HEK293T (cell line): ENCODE data around the gene RANBP3.
"Not testable (repeated sequence)": the region's sequence is repeated elsewhere in the genome, so short reads cannot be mapped to it uniquely, and the experiment has no call there.

Experiments used
- CTCF ChIA-PET: fragments of 350-600 bp; formaldehyde crosslinking; extraction: SDS; loops from one replicate; lab custom pipeline; 2021; ENCODE audit warnings: antibody characterized with exemption, inconsistent platforms; lab: Yijun Ruan, JAX
- POLR2A ChIA-PET: fragments of 350-600 bp; formaldehyde crosslinking; extraction: SDS; loops from one replicate; lab custom pipeline; 2020; ENCODE audit warnings: antibody characterized with exemption, inconsistent platforms; lab: Yijun Ruan, JAX
- DNase-seq: peaks from one replicate; pipeline ENCODE4 v3.0.0; 2012; ENCODE audit warnings: mixed read lengths; ENCODE audit errors: extremely low spot score
- ARNT ChIP-seq: fragments of 450-650 bp; IDR thresholded peaks from 2 replicates; pipeline ENCODE4 v1.6.1; 2017; ENCODE audit warnings: mild to moderate bottlenecking
- BHLHE40 ChIP-seq: fragments of 450-650 bp; IDR thresholded peaks from 2 replicates; pipeline ENCODE4 v1.6.1; 2016; ENCODE audit warnings: mild to moderate bottlenecking, moderate library complexity, borderline replicate concordance
- CTBP1 ChIP-seq: fragments of 450-650 bp; IDR thresholded peaks from 2 replicates; pipeline ENCODE4 v1.6.1; 2016; ENCODE audit warnings: borderline replicate concordance
- ELF4 ChIP-seq: fragments of 450-650 bp; IDR thresholded peaks from 2 replicates; pipeline ENCODE4 v1.6.1; 2017; ENCODE audit warnings: antibody characterized with exemption
- FOXA1 ChIP-seq: fragments of 450-650 bp; IDR thresholded peaks from 2 replicates; pipeline ENCODE4 v1.6.1; 2016; ENCODE audit warnings: mild to moderate bottlenecking
- FOXK2 ChIP-seq: fragments of 450-650 bp; IDR thresholded peaks from 2 replicates; pipeline ENCODE4 v1.6.1; 2016; ENCODE audit warnings: mild to moderate bottlenecking
- FOXM1 ChIP-seq: fragments of 450-650 bp; IDR thresholded peaks from 2 replicates; pipeline ENCODE4 v1.6.1; 2017; ENCODE audit warnings: mild to moderate bottlenecking, borderline replicate concordance
- HDGF ChIP-seq: fragments of 450-650 bp; IDR thresholded peaks from 2 replicates; pipeline ENCODE4 v1.6.1; 2017; ENCODE audit warnings: antibody characterized with exemption, borderline replicate concordance
- L3MBTL2 ChIP-seq: fragments of 450-650 bp; conservative IDR thresholded peaks from 2 replicates; pipeline ENCODE4 v1.6.1; 2016; ENCODE audit warnings: mild to moderate bottlenecking
- LEF1 ChIP-seq: fragments of 450-650 bp; IDR thresholded peaks from 2 replicates; pipeline ENCODE4 v1.6.1; 2017; ENCODE audit warnings: mild to moderate bottlenecking, borderline replicate concordance
- NFRKB ChIP-seq: fragments of 450-650 bp; IDR thresholded peaks from 2 replicates; pipeline ENCODE4 v1.6.1; 2016; ENCODE audit warnings: mild to moderate bottlenecking, moderate library complexity
- SP1 ChIP-seq: fragments of 450-650 bp; IDR thresholded peaks from 2 replicates; pipeline ENCODE4 v1.6.1; 2017
- SUZ12 ChIP-seq: fragments of 450-650 bp; IDR thresholded peaks from 2 replicates; pipeline ENCODE4 v1.6.1; 2016; ENCODE audit warnings: mild to moderate bottlenecking
- TARDBP ChIP-seq: fragments of 450-650 bp; IDR thresholded peaks from 2 replicates; pipeline ENCODE4 v1.6.1; 2016
- ZNF384 ChIP-seq: fragments of 450-650 bp; IDR thresholded peaks from 2 replicates; pipeline ENCODE4 v1.6.1; 2016
- TF ChIP-seq, protein P1 (sequence below): fragments of 450-650 bp; IDR thresholded peaks from 2 replicates; pipeline ENCODE4 v1.6.1; 2016

RANBP3 gene

DNA sequence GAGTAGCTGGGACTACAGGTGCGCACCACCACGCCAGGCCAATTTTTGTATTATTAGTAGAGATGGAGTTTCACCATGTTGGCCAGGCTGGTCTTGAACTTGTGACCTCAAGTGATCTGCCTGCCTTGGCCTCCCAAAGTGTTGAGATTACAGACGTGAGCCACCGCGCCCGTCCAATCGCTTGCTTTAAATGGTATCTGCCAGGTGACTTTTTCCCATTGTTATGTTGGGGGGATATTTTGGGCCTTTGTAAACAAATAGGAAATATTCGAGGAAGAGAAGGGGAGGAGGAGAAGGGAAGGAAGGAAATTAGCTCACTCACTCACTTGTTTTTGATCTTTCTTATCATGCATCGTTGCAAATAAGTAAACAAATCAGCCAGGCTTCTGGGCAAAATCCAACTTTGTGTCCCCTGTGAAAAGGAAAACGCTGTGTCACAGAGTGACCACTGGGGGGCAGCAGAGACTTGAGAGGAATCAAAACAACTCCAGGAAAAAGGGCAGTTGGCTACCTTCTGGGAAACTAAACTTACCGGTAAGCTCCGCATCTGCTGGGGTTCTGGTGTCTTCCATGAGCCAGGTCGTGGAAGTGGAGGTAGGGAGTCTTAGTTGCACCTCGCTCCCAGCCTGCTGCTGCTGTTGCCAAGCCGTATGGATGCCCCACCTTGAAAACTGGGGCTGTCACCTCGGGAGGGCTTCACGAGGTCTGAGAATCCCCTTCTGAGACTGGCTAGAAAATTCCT lies 9.3 kb upstream of the RANBP3 start:
- CTCF ChIA-PET: interaction anchor here (0.8 to 4.6 kb wide), 8 partner anchors 8 to 183 kb away, joined by 3 to 30 read pairs (median 6); no protein-coding TSS in a partner anchor
- TF ChIP-seq TARDBP (no peak), ELF4 (no peak), CTBP1 (no peak), FOXA1 (no peak), NFRKB (no peak), FOXM1 (no peak), SP1 (no peak), FOXK2 (no peak), ARNT (no peak), SUZ12 (no peak)
- TF ChIP-seq, protein P1, sequence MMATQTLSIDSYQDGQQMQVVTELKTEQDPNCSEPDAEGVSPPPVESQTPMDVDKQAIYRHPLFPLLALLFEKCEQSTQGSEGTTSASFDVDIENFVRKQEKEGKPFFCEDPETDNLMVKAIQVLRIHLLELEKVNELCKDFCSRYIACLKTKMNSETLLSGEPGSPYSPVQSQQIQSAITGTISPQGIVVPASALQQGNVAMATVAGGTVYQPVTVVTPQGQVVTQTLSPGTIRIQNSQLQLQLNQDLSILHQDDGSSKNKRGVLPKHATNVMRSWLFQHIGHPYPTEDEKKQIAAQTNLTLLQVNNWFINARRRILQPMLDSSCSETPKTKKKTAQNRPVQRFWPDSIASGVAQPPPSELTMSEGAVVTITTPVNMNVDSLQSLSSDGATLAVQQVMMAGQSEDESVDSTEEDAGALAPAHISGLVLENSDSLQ: no peak
- POLR2A ChIA-PET: interaction anchor here (3.6 kb wide), 1 partner anchor 9 kb away, joined by 33 read pairs; the partner anchor contains the start of gene RANBP3
- DNase-seq: peak; percentile 75

DNA sequence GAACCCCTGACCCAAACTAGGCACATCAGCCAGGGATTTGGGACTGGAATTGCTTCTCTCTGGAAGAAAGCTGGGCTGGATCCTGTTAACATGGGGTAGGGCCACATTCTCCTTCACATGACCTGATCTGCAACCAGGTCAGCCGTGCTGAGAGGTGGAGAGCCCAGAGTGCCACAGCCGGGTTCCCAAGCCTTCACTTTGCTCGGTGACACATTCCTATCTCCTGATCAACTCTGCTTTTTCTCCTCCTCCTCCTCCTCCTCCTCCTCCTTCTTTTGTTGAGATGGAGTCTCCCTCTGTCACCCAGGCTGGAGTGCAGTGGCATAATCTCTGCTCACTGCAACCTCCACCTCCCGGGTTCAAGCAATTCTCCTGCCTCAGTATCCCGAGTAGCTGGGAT lies 7.9 kb upstream of the RANBP3 start:
- DNase-seq, POLR2A ChIA-PET: not testable (repeated sequence)
- CTCF ChIA-PET: interaction anchor here (0.9 to 3.6 kb wide), 2 partner anchors 37 to 62 kb away, joined by 4 to 30 read pairs; no protein-coding TSS in a partner anchor

DNA sequence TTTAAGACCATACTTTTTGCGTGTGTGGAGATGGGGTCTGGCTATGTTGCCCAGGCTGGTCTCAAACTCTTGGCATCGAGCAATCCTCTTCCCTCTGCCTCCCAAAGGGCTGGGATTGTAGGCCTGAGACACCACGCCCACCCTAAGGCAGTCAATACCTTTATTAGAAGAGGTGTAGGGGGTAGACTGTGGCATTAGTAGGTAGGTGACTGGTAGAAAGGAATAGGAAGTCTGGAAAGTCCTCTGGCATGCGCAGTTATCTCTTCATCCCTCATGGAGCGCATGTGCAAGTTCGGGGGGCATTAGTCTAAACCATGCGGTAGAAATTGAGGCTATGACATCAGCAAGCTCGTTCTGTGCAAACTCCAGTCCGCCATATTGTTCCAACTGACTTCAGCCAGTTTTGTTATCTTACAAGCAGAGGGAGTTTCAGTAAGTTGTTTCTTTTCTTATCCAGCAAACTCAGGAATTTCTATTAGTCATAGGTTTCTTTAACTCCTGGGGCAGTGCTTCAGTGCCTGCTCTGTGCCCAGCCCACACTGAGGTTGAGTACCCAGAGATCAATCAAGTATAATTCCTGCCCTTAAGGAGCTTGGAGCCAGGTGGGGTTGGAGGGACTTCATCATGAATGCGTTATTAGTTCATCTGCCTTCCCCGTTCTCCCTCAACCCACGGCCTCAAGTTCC lies 7.3 kb upstream of the RANBP3 start:
- ChIA-PET CTCF (interaction anchor here (0.7 to 3.6 kb wide), 3 partner anchors 17 to 37 kb away, joined by 3 to 30 read pairs (median 10); no protein-coding TSS in a partner anchor), POLR2A (no interaction called here)
- DNase-seq: no peak
- TF ChIP-seq HDGF (no peak), CTBP1 (no peak), SP1 (no peak), FOXK2 (no peak), ARNT (no peak), LEF1 (no peak), BHLHE40 (no peak), TARDBP (no peak), SUZ12 (no peak), ZNF384 (no peak), FOXM1 (no peak), ELF4 (no peak)
- TF ChIP-seq, protein P1: no peak

DNA sequence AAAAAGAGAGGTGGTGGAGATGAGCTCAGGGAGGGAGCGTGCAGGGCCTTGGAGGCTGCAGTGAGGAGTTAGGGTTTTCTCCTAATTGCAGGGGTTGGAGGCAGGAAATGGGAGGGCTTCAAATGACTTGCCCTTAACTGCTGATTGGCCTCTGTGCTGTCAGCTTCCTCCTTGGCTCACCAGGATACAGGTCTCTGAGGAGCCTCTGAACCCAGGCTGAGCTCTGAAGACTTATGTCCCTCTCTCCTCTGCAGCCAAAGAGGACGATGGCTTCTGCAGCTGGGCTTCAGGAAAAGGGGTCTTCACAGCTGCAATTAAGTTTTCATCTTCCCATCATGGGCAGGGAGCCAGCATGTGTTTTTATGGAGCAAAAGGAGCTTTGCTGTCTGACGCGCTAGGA lies 6.7 kb upstream of the RANBP3 start:
- no peak for DNase-seq
- no peak for TF ChIP-seq ARNT
- TF ChIP-seq, protein P1: no peak
- no peak for TF ChIP-seq NFRKB
- TF ChIP-seq ZNF384: no peak
- no peak for TF ChIP-seq ELF4
- TF ChIP-seq L3MBTL2: no peak
- TF ChIP-seq TARDBP: no peak
- no peak for TF ChIP-seq HDGF
- TF ChIP-seq LEF1: no peak
- no peak for TF ChIP-seq FOXK2
- TF ChIP-seq SP1: no peak
- TF ChIP-seq BHLHE40: no peak
- CTCF ChIA-PET: interaction anchor here (0.7 to 1.3 kb wide), 2 partner anchors 17 to 38 kb away, joined by 3 to 10 read pairs; no protein-coding TSS in a partner anchor
- POLR2A ChIA-PET: interaction anchor here (0.9 kb wide), 1 partner anchor 81 kb away, joined by 3 read pairs; the partner anchor contains the start of gene NDUFA11

DNA sequence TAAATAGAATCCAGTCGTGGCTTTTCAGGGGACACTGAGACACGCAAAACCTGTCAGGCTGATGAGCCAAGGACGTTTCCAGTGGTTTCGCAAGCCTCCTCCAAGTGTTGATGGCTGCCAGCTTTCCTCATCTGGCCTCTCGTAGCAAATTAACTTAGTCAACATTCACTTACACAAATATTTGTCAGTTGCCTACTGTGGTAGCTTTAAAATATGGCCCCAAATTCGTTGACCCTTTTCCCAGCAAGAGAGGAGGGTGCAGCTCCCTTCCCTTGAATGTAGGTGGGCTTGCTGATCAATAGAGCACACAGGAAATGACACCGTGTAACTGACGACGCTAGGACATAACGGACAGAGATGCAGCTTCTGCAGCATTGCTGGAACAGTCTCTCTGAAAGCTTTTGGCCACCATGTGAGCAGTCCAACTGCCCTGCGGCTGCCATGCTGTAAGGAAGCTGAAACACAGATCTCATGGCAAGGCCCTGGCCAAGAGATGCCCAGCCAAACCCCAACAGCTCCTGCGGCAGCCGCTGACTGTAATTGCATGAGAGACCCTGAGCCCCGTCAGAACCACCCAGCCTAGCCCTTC lies 5.5 kb upstream of the RANBP3 start:
- TF ChIP-seq ARNT (no peak), FOXM1 (no peak), BHLHE40 (no peak), L3MBTL2 (no peak), HDGF (no peak), FOXK2 (no peak), ZNF384 (no peak), SUZ12 (no peak)
- TF ChIP-seq, protein P1: no peak
- POLR2A ChIA-PET: no interaction called here
- DNase-seq: no peak
- CTCF ChIA-PET: interaction anchor here (0.5 kb wide), 1 partner anchor 63 kb away, joined by 3 read pairs; no protein-coding TSS in a partner anchor
